GM19351 (cell line): Measurements from ENCODE around the gene ZFTA.
A peak's percentile ranks its signal among the peaks of the same experiment; 100 is the strongest.
"Not testable (repeated sequence)": the region's sequence is repeated elsewhere in the genome, so short reads cannot be mapped to it uniquely, and the experiment has no call there.

ENCODE experiments used
- ATAC-seq: cut with Tn5 transposase; IDR thresholded peaks from one replicate; pipeline ENCODE4 v1.9.1; 2021; ENCODE audit warnings: mild to moderate bottlenecking, moderate library complexity; ENCODE audit not compliant: unreplicated experiment

Gene ZFTA

GRCh38 chr11:63779039-63779438 lies 10.5 kb upstream of the ZFTA start:
- ATAC-seq: no peak

- ATAC-seq: no peak
These were observed 6.6 kb upstream of the ZFTA start for GRCh38 chr11:63775191-63775590.

GRCh38 chr11:63771741-63772318 lies 3.3 kb upstream of the ZFTA start:
- ATAC-seq: not testable (repeated sequence)

- no peak for ATAC-seq
These were observed 2.2 kb upstream of the ZFTA start for GRCh38 chr11:63770763-63771162.

GRCh38 chr11:63769714-63770455 lies 1.3 kb upstream of the ZFTA start:
- ATAC-seq: no peak

- peak; percentile 38 for ATAC-seq
These were observed 603 bp upstream of the ZFTA start for GRCh38 chr11:63769042-63769713.

GRCh38 chr11:63767565-63768236 lies 874 bp downstream of the ZFTA start:
- ATAC-seq: no peak

- no peak for ATAC-seq
These were observed 1.4 kb downstream of the ZFTA start for GRCh38 chr11:63767267-63767564.

- ATAC-seq: no peak
These were observed 1.9 kb downstream of the ZFTA start for GRCh38 chr11:63766531-63767235.

GRCh38 chr11:63765688-63766241 lies 2.8 kb downstream of the ZFTA start:
- ATAC-seq: no peak

GRCh38 chr11:63764679-63765647 lies 3.6 kb downstream of the ZFTA start:
- no peak for ATAC-seq

- ATAC-seq: no peak
These were observed 4.3 kb downstream of the ZFTA start for GRCh38 chr11:63764340-63764678.

- no peak for ATAC-seq
These were observed 4.9 kb downstream of the ZFTA start for GRCh38 chr11:63763496-63764339.

GRCh38 chr11:63762654-63763495 lies 5.7 kb downstream of the ZFTA start:
- no peak for ATAC-seq

- ATAC-seq: no peak
These were observed 6.5 kb downstream of the ZFTA start for GRCh38 chr11:63761931-63762653.

- ATAC-seq: no peak
These were observed 7.4 kb downstream of the ZFTA start for GRCh38 chr11:63761188-63761587.

GRCh38 chr11:63760487-63761079 lies 8.0 kb downstream of the ZFTA start:
- ATAC-seq: no peak
